Left cardiac atrium (tissue), 4 donors: Measurements from ENCODE around the gene MDP1. TPM values are rescaled to one million over a fixed set of nuclear protein-coding genes. Genes with fewer than 3 reads are reported as not detected.
"Not testable (repeated sequence)": the region's sequence is repeated elsewhere in the genome, so short reads cannot be mapped to it uniquely, and the experiment has no call there.

Experiments used
- ATAC-seq, 2 donors: fragments of 200-7000 bp; cut with Tn5 transposase; one replicate each; pipeline ENCODE4 v1.9.1; 2020; ENCODE audit warnings: mild to moderate bottlenecking in 2 of 2, moderate library complexity in 2 of 2
- DNase-seq: peaks from one replicate; pipeline ENCODE4 v3.0.0-alpha.2; 2020
- intact Hi-C, 2 donors: fragments of 100-400 bp; cut with DNase I; formaldehyde crosslinking; loops; one replicate each; pipeline versions ENCODE4 v1.14.1 to v1.15.1; 2022 to 2023
- total RNA-seq, 2 donors: library from RNA; stranded (reverse); fragmentation: NEBNext Ultra II Directional; extraction: Animal tissue kit (Norgen Biotek cat#: 25700); gene quantifications; one replicate each; pipeline ENCODE4 v1.2.1, GENCODE V29; 2021
- donor health status: DM: no; HTN: yes; CAD: no.
- donor health status: DM: no; HTN: yes; CAD: no; lungs with severe emphysema.
- donor health status: DM: yes; HTN: yes; CAD: no.
- donor health status: Dilated cardiomyopathy.

Gene MDP1
- total RNA-seq, 2 donors from 2014 or later = 14.5 to 18.2 TPM

- DNase-seq (peak; percentile 7), ATAC-seq (no peak)
- intact Hi-C loops = no loop called here
Observed at GRCh38 chr14:24252289-24253124, 36.6 kb upstream of the MDP1 start.

DNA sequence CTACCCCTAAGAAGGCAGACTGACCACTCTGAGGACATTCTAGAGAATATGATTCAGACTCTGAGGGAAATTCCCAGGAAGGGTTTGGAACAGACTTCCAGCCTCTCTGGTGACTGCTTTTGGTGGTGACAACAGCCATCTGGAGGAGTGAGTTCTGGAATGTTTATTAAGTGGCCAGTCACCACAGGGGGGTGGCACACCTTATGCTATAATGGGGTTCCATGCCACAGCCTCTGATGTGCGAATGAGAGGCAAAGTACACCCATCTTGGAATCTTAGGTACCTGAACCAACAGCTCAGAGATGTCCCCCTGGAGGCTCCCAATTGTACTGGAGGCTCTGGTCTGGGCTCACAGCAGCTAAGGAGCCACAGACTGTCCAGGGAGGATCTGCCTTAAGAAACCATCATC, 36.0 kb upstream of the MDP1 start:
- intact Hi-C loops = no loop called here
- no peak for DNase-seq
- no peak for ATAC-seq

DNA sequence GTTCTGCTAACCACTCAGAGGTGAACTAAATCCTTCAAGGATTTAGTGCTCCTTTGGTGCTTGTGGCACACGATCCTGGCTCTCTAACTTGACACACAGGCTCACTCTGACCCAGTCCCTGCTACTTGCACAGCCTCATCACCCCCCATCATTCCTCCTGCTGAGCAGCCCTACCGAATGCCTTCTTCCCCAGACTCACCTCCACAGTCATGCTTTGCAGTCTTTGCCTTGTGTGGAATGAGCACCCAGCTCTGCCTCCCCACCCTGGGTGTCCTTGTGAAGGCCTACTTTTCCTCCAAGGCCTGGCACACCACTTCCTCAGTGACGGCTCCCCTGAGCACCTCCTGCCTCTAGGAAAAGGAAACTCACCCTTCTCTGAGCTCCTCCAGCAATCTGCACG, 34.5 kb upstream of the MDP1 start:
- intact Hi-C loops = no loop called here
- ATAC-seq (no peak), DNase-seq (no peak)

GRCh38 chr14:24249230-24250021, 33.6 kb upstream of the MDP1 start:
- DNase-seq (peak; percentile 2), ATAC-seq (no peak)
- intact Hi-C loops = loop anchor here in 1 of 2 donors (5.0 kb wide), 1 partner anchor 33 kb away; no protein-coding TSS in a partner anchor

GRCh38 chr14:24247422-24247821, 31.6 kb upstream of the MDP1 start:
- no peak for ATAC-seq
- intact Hi-C loops = loop anchor here in 1 of 2 donors (5.0 kb wide), 1 partner anchor 35 kb away; no protein-coding TSS in a partner anchor
- DNase-seq = no peak

- intact Hi-C loops = loop anchor here in 1 of 2 donors (5.0 kb wide), 1 partner anchor 36 kb away; no protein-coding TSS in a partner anchor
Observed at GRCh38 chr14:24246765-24247212, 30.9 kb upstream of the MDP1 start.

DNA sequence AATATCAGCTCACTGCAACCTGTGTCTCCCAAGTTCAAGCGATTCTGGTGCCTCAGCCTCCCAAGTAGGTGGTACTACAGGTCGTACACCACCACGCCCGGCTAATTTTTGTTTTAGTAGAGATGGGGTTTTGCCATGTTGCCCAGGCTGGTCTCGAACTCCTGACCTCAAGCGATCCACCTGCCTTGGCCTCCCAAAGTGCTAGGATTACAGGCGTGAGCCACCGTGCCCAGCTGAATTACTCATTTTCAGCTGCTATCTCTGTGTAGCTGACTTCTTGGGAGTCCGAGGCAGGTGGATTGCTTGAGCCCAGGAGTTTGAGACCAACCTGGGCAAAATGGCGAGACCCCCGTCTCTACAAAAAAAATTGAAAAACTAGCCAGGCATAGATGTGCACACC, 29.5 kb upstream of the MDP1 start:
- not testable (repeated sequence) for DNase-seq, ATAC-seq
- intact Hi-C loops = loop anchor here in 1 of 2 donors (5.0 kb wide), 1 partner anchor 37 kb away; no protein-coding TSS in a partner anchor

More at GRCh38 chr14:24246765-24247212, 30.9 kb upstream of the MDP1 start:
- ATAC-seq (no peak), DNase-seq (no peak)

DNA sequence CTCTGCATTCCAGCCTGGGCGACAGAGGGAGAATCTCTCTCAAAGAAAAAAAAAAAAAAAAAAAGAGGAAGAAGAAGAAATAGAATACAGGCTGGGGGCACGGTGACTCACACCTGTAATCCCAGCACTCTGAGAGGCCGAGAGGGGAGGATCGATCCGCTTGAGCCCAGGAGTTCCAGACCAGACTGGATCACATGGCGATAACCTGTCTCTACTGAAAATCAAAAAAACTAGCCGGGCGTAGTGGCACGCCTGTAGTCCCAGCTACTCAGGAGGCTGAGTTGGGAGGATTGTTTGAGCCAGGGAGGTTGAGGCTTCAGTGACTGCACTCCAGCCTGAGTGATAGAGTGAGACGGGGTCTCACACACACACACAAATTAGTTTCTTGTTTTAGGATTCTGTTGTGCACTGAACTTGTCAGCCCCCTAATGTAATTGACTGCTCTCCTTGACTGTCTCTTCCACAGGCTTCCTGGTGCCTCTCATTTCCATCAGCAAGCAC, 27.5 kb upstream of the MDP1 start:
- intact Hi-C loops = loop anchor here in 1 of 2 donors (1.0 kb wide), 1 partner anchor 53 kb away; no protein-coding TSS in a partner anchor
- ATAC-seq (peak in 1 of 2 donors; percentile 0), DNase-seq (no peak)

GRCh38 chr14:24241829-24242443, 26.1 kb upstream of the MDP1 start:
- ATAC-seq = peak; percentile 89 to 92
- peak; percentile 96 for DNase-seq
- intact Hi-C loops = no loop called here

GRCh38 chr14:24240110-24240918, 24.4 kb upstream of the MDP1 start:
- no peak for ATAC-seq
- intact Hi-C loops = no loop called here
- DNase-seq = no peak

DNA sequence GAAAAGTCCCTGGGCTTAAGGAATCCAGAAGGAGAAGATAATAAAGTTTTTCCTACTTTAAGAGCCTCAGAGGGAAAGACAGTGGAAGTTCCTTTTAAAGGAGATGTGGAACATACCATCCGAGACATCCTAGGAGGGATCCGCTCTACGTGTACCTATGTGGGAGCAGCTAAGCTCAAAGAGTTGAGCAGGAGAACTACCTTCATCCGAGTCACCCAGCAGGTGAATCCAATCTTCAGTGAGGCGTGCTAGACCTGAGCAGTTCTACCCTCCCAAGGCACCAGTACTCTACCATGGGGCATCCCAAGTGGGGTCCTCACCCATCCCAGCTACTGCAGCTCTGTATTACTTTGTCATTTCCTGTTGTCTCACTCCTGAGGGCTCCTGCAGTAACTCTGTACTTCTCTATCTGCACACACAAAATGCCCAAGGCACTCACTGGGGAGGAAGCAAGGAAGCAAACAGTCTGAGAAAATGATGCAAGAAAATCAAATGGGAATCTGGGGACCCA, 22.7 kb upstream of the MDP1 start:
- ATAC-seq = no peak
- DNase-seq = no peak
- intact Hi-C loops = no loop called here

- DNase-seq = no peak
- intact Hi-C loops = no loop called here
- no peak for ATAC-seq
Observed at GRCh38 chr14:24238123-24238522, 22.3 kb upstream of the MDP1 start.

DNA sequence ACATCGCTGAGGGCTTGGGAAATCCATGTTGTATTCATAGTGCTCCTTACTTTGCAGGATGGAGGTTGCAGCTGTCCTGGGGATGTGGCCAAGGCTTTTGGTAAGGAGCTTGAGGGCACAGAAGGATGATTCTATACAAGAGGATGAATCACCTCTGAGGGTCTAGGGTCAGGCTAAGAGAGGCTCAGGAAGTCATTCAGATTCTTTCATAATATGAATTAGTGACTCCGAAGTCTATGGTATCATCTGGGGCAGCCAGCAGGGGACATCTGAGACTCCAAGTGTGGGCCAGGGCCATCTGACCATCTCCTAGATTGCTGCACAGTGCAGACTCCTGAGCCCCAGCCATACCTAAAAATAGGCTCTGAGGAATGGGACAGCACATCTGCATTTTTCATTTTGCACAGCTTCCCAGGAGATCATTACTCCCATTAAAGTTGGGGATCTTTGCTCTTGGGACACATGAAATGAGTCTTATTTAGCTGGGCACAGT, 21.6 kb upstream of the MDP1 start:
- intact Hi-C loops = no loop called here

GRCh38 chr14:24236689-24237462, 21.0 kb upstream of the MDP1 start:
- no peak for DNase-seq
- no peak for ATAC-seq
- intact Hi-C loops = no loop called here

More for the DNA sequence above, 21.6 kb upstream of the MDP1 start:
- DNase-seq (no peak), ATAC-seq (no peak)

- DNase-seq (no peak), ATAC-seq (no peak)
- intact Hi-C loops = no loop called here
Observed at GRCh38 chr14:24235804-24236688, 20.2 kb upstream of the MDP1 start.
